ENCODE measurements around the gene ZNF438.

Gene ZNF438

GRCh38 chr10:30840395-30841050 is 191.1 kb downstream of the ZNF438 start:
- H3K9me3 ChIP-seq: no peaks in the 10 kb centered on the region
- no peak overlapping the region for H3K27ac ChIP-seq
- intact Hi-C loops (cut with DNase I; ENCODE audit: low total_unique reads): no loop called here
- no peaks in the 10 kb centered on the region for H3K27me3 ChIP-seq
- H3K4me3 ChIP-seq: no peak overlapping the region
- peaks cover 0 to 9% (median 8%) of the 10 kb centered on the region in 3 donors for H3K36me3 ChIP-seq
- peaks cover 0 to 11% (median 0%) of the 10 kb centered on the region in 4 donors for H3K4me1 ChIP-seq
- TF ChIP-seq CTCF (IDR thresholded peaks at IDR 0.05): no peak
- DNase-seq: no peak

DNA sequence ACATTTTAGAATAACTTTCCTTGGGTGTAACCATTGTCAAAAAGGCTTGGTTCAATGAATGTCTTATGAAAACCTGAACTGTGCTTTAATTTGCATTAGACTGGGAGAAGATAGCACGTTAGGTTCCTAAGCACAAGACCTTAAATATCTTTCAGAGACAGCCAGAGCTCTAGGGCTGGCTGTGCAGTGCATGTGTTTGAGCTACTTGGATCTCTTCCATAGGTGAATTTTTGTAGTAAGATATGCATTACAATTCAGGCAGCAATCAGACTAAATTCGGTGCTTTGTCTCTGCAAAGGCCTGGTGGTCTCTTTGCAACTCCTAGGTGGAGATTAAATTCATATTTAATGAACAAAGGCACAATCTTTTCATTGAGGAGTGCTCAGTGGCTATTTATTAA is 192.0 kb downstream of the ZNF438 start:
- no peak overlapping the region for H3K27ac ChIP-seq
- no peak for TF ChIP-seq CTCF (IDR thresholded peaks at IDR 0.05)
- peaks cover 0 to 11% (median 0%) of the 10 kb centered on the region in 4 donors for H3K4me1 ChIP-seq
- H3K4me3 ChIP-seq: no peak overlapping the region
- DNase-seq: no peak
- intact Hi-C loops (cut with DNase I; ENCODE audit: low total_unique reads): no loop called here
- no peaks in the 10 kb centered on the region for H3K9me3 ChIP-seq
- no peaks in the 10 kb centered on the region for H3K27me3 ChIP-seq
- H3K36me3 ChIP-seq: peaks cover 0 to under 1% (median 0%) of the 10 kb centered on the region in 3 donors

GRCh38 chr10:30836406-30836805 is 195.3 kb downstream of the ZNF438 start:
- peaks cover 0 to 6% (median 0%) of the 10 kb centered on the region in 3 donors for H3K36me3 ChIP-seq
- H3K27me3 ChIP-seq: no peaks in the 10 kb centered on the region
- H3K4me3 ChIP-seq: no peak overlapping the region
- no peak for DNase-seq
- H3K4me1 ChIP-seq: peaks cover 0 to 10% (median 0%) of the 10 kb centered on the region in 4 donors
- H3K9me3 ChIP-seq: no peaks in the 10 kb centered on the region
- no peak overlapping the region for H3K27ac ChIP-seq
- no peak for TF ChIP-seq CTCF (IDR thresholded peaks at IDR 0.05)
- intact Hi-C loops (cut with DNase I; ENCODE audit: low total_unique reads): no loop called here

DNA sequence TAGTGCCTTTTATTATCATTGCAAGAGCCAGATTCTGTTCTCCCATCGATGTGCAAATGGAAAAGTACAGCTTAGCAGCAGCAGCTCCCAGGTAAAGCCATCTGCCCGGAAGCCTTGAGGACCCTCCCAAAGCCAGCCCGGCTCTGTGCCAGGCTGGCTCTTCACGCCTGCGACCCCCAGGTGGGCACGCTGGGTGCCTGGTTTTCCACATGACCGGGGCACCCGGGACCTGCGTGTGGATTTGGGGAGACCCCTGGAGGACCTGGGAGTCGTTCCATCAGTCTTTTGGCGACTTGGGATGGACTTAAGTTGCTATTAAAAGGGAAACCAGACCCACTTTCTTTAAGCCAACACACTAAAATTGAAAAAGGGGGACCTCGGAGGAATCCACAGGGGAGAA is 196.5 kb downstream of the ZNF438 start:
- TF ChIP-seq CTCF (IDR thresholded peaks at IDR 0.05): no peak
- Histone ChIP-seq H3K27ac (no peak overlapping the region), H3K27me3 (no peaks in the 10 kb centered on the region), H3K36me3 (peaks cover 0 to 6% (median 0%) of the 10 kb centered on the region in 3 donors), H3K4me3 (no peak overlapping the region), H3K4me1 (no peaks in the 10 kb centered on the region), H3K9me3 (no peaks in the 10 kb centered on the region)
- no peak for DNase-seq
- intact Hi-C loops (cut with DNase I; ENCODE audit: low total_unique reads): no loop called here

DNA sequence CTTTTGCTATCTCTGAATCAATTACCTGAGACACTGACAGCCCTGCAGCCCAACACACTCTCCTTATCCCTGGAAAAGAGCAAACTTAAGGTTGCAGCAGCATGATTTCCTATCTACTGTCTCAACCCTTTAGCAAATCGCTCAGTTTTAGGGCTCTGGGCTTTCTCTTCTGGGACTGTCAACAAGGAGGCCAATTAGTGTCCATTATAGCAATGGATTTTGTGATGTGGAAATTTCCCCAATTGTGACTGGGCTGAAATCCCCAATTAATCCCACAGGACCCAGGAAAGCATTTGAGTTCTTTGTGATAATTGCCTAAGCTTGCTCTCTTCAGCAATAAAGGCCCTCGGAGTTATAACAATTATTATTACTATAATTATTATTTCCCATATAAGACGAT is 197.0 kb downstream of the ZNF438 start:
- intact Hi-C loops (cut with DNase I; ENCODE audit: low total_unique reads): no loop called here
- no peak overlapping the region for H3K27ac ChIP-seq
- no peak for TF ChIP-seq CTCF (IDR thresholded peaks at IDR 0.05)

More for the DNA sequence above, 197.0 kb downstream of the ZNF438 start:
- Histone ChIP-seq H3K9me3 (no peaks in the 10 kb centered on the region), H3K36me3 (peaks cover 0 to 6% (median 0%) of the 10 kb centered on the region in 3 donors), H3K4me1 (no peaks in the 10 kb centered on the region), H3K27me3 (no peaks in the 10 kb centered on the region), H3K4me3 (no peak overlapping the region)
- DNase-seq: no peak
